Measurements from ENCODE around the gene IMPDH1. TPM values are rescaled to one million over a fixed set of nuclear protein-coding genes. Genes with fewer than 3 reads are reported as not detected.

IMPDH1 gene
- total and polyA plus RNA-seq, 12 donors = 9.3 to 32.8 (median 17.1) TPM

DNA sequence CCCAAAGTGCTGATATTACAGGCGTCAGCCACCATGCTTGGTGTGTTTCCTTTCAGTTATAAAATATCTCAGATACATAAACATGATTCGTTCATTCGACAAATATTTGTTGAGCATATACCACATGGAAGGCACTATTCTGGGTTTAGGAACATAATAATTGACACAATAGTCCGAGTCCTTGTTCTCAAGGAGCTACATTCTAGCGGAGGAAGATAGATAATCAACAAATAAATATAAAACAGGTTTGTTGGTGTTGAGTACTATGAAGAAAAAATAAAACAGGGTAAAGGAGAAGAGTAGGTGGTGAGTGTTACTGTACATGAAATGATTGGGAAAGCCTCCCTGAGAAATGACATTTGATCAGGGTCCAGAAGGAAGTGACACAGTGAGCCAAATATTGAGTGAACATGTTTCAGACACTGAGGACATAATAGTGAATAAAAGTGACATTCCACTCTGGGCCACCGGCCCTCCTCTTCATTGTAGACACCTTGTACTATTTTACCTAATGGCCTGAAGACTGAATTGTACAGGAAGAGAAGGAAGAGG, 39.0 kb upstream of the IMPDH1 start:
- ATAC-seq = peak in 1 of 8 donors; percentile 35
- no peaks in the 10 kb centered on the region for H3K36me3 ChIP-seq
- no peak for DNase-seq
- no peak overlapping the region for H3K4me3 ChIP-seq
- whole genome bisulfite sequencing, 2 donors = 82 to 92% methylated on average over 6 of the region's 6 CpGs
- no peak overlapping the region for H3K27ac ChIP-seq
- peaks cover 0 to 16% (median 7%) of the 10 kb centered on the region in 9 donors for H3K4me1 ChIP-seq
- intact Hi-C loops (cut with DNase I) = no loop called here
- no peaks in the 10 kb centered on the region for H3K27me3 ChIP-seq
- TF ChIP-seq, protein P1, sequence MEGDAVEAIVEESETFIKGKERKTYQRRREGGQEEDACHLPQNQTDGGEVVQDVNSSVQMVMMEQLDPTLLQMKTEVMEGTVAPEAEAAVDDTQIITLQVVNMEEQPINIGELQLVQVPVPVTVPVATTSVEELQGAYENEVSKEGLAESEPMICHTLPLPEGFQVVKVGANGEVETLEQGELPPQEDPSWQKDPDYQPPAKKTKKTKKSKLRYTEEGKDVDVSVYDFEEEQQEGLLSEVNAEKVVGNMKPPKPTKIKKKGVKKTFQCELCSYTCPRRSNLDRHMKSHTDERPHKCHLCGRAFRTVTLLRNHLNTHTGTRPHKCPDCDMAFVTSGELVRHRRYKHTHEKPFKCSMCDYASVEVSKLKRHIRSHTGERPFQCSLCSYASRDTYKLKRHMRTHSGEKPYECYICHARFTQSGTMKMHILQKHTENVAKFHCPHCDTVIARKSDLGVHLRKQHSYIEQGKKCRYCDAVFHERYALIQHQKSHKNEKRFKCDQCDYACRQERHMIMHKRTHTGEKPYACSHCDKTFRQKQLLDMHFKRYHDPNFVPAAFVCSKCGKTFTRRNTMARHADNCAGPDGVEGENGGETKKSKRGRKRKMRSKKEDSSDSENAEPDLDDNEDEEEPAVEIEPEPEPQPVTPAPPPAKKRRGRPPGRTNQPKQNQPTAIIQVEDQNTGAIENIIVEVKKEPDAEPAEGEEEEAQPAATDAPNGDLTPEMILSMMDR (IDR thresholded peaks at IDR 0.05) = no peak
- H3K9me3 ChIP-seq = no peaks in the 10 kb centered on the region

DNA sequence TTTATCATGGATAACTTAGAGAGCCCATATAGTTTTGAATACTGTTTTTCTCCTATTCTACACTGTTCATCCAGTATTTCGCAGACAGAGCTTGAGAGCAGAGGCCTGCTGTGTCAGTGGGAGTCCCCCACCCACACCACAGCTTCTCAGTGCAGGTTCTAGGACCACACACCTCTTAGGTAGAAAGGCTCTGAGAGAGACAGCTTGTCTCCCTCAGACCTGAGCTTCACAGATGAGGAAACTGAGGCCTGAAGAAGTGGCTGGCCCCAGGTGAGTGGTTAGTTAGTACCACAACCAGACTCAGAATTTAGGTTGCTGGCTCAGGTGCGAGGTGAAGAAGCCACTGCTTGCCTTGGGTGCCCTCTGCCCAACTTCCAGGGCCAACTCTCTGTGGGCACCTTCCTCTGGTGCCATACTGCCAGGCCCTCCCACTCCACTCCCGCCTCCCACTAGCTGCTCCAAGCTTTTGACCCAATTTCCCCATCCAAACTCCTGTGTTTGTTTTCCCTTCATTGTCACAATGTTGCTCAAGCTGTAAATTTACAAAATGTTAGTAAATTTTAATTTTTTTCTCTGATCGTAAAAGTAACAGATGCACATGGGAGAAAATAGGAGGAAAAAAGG, 38.3 kb upstream of the IMPDH1 start:
- intact Hi-C loops (cut with DNase I) = no loop called here
- WGBS, 2 donors = 72 to 98% methylated on average over 3 to 4 of the region's 4 CpGs
- Histone ChIP-seq H3K4me1 (peaks cover 0 to 16% (median 0%) of the 10 kb centered on the region in 9 donors), H3K4me3 (no peak overlapping the region), H3K27me3 (no peaks in the 10 kb centered on the region), H3K27ac (no peak overlapping the region), H3K36me3 (no peaks in the 10 kb centered on the region), H3K9me3 (no peaks in the 10 kb centered on the region)
- TF ChIP-seq, protein P1 (IDR thresholded peaks at IDR 0.05) = no peak
- DNase-seq (no peak), ATAC-seq (no peak)

DNA sequence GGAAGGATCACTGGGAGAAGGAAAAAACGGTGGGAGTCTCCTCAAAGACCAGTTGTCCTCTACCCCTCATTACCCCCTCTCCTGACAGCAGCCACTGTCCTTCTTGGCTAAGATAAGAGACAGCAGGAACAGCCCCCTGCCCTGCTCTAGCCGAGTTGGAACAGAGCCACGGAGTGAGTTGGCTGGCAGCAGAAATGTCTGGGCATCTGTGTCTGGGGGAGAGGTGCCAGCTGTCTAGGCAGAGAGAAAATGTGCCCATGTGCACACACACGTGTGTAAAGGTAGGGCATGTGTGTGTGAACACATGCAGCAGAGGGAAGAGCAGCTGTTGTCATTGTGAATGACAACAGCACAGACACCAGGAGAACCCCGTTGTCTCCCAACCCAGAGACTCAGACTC, 36.5 kb upstream of the IMPDH1 start:
- H3K9me3 ChIP-seq = no peaks in the 10 kb centered on the region
- H3K27ac ChIP-seq = peak overlapping the region in 3 of 10 donors; percentile 8 to 51 (median 46)
- H3K27me3 ChIP-seq = no peaks in the 10 kb centered on the region
- H3K36me3 ChIP-seq = no peaks in the 10 kb centered on the region
- DNase-seq (peak in 1 of 2 donors; percentile 20), ATAC-seq (peak in 7 of 8 donors; percentile 21 to 78 (median 56))
- peaks cover 0 to 16% (median 0%) of the 10 kb centered on the region in 9 donors for H3K4me1 ChIP-seq
- H3K4me3 ChIP-seq = no peak overlapping the region
- WGBS, 2 donors = 29 to 40% methylated on average over 5 of the region's 5 CpGs
- intact Hi-C loops (cut with DNase I) = no loop called here
- TF ChIP-seq, protein P1 (IDR thresholded peaks at IDR 0.05) = no peak

DNA sequence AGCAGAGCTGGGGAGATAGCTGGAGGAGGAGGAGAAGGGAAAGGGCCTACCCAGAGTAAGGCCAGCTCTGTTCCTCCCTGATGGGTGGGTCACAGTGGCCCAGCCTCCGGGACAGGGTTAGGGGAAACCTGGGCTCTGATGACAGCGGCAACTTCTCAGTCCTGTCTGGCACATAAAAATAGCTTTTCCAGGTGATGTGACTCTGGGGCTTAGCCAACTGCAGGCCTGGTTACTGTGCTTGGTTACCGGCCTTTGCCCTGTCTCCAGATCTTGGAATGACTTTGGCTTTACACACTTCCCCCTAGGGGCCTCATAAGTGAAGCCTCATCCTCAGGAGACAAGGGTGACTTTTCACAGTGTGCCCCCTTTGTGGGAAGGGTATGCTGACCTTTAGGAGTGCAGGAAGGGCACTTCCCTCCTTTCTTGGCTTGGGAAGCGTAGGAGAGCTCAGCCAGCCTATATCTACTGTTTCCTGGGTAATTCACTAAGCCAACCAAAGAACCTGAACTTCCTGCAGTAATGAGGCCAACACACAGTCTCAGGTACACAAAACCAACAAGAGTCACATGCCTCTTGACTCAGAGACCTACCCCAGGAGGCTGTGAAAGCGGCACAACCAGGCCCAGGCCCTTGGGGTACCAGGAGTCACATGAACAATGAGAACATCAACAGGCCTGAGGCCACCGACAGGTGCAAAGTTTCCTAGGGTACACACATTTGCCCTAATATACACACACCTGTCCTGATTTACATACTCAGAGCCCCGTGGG, 34.2 kb upstream of the IMPDH1 start:
- H3K4me3 ChIP-seq = no peak overlapping the region
- WGBS, 2 donors = 67 to 76% methylated on average over 7 of the region's 7 CpGs
- H3K9me3 ChIP-seq = no peaks in the 10 kb centered on the region
- H3K27me3 ChIP-seq = no peaks in the 10 kb centered on the region
- intact Hi-C loops (cut with DNase I) = no loop called here
- H3K4me1 ChIP-seq = peaks cover 0 to 12% (median 0%) of the 10 kb centered on the region in 9 donors
- DNase-seq (no peak), ATAC-seq (peak in 2 of 8 donors; percentile 48 to 62)
- TF ChIP-seq, protein P1 (IDR thresholded peaks at IDR 0.05) = no peak
- H3K36me3 ChIP-seq = no peaks in the 10 kb centered on the region
- H3K27ac ChIP-seq = no peak overlapping the region
